Adrenal gland (tissue), 5 donors: Measurements from ENCODE around the gene MUC16.

Experiments used
- CTCF ChIP-seq, 6 experiments: fragments of 450-650 bp in 4 of 6; fragments of 200-600 bp in 2 of 6; sonication (generic) in 1 of 6; IDR thresholded peaks; 1 replicate in 5 of 6; 2 replicates in 1 of 6; pipeline versions ENCODE4 v1.5.1 to v1.8.0; 2016 to 2021; ENCODE audit warnings: antibody characterized with exemption in 6 of 6, mild to moderate bottlenecking in 2 of 6, moderate library complexity in 1 of 6
- POLR2A ChIP-seq, 2 donors: fragments of 450-650 bp; IDR thresholded peaks; one replicate each; pipeline ENCODE4 v1.6.1; 2017; ENCODE audit warnings: antibody characterized with exemption in 2 of 2, mild to moderate bottlenecking in 2 of 2, moderate library complexity in 1 of 2
- donor health status: DM: no; HTN: no; CAD: no.

GRCh38 chr19:9010693-9011092 is 484 bp upstream of the MUC16 start:
- no peak for TF ChIP-seq POLR2A (IDR thresholded peaks at IDR 0.05)
- TF ChIP-seq CTCF (IDR thresholded peaks at IDR 0.05) = no peak
